CD4-positive, CD25-positive, alpha-beta regulatory T cell (primary cell): ENCODE data around the gene TEC. TPM values are rescaled to one million over a fixed set of nuclear protein-coding genes. Genes with fewer than 3 reads are reported as not detected.

Source experiments
- ATAC-seq, 2 donors: fragments of 150-1000 bp; cut with Tn5 transposase; one replicate each; pipeline ENCODE4 v1.10.0; 2021; ENCODE audit warnings: low read depth in 2 of 2, moderate number of reproducible peaks in 2 of 2, moderate library complexity in 1 of 2
- DNase-seq, 3 donors: peaks; one replicate each; pipeline versions ENCODE4 v3.0.0 to v3.0.0-alpha.2; 2012 to 2022; ENCODE audit warnings: mixed read lengths in 1 of 3
- H3K27ac ChIP-seq: one replicate; pipeline ENCODE4 v1.7.0; 2013; ENCODE audit warnings: mild to moderate bottlenecking, low read length; ENCODE audit not compliant: insufficient read depth, poor library complexity, severe bottlenecking
- H3K27me3 ChIP-seq: one replicate; pipeline ENCODE4 v1.7.0; 2013; ENCODE audit warnings: low read length; ENCODE audit not compliant: control insufficient read depth, insufficient read depth
- H3K36me3 ChIP-seq: one replicate; pipeline ENCODE4 v1.7.0; 2013; ENCODE audit warnings: mild to moderate bottlenecking, low read length, moderate library complexity; ENCODE audit not compliant: control insufficient read depth, insufficient read depth
- H3K4me1 ChIP-seq: 2 replicates; pipeline ENCODE4 v1.7.0; 2013; ENCODE audit warnings: mild to moderate bottlenecking, low read length; ENCODE audit not compliant: insufficient read depth, control insufficient read depth, poor library complexity, severe bottlenecking
- H3K4me3 ChIP-seq: one replicate; pipeline ENCODE4 v1.7.0; 2013; ENCODE audit warnings: low read depth, mild to moderate bottlenecking, low read length, moderate library complexity
- H3K9me3 ChIP-seq, 2 experiments: 1 replicate in 1 of 2; 2 replicates in 1 of 2; pipeline ENCODE4 v1.7.0; 2013; ENCODE audit warnings: low read length in 2 of 2, mild to moderate bottlenecking in 1 of 2, moderate library complexity in 1 of 2; ENCODE audit not compliant: control insufficient read depth in 2 of 2
- H3K27ac Mint-ChIP-seq, 3 donors: one replicate each; pipeline ENCODE4 v1.8.0; 2020 to 2022; ENCODE audit warnings: mild to moderate bottlenecking in 3 of 3, mixed read lengths in 3 of 3, moderate library complexity in 2 of 3
- H3K27me3 Mint-ChIP-seq: one replicate; pipeline ENCODE4 v1.8.0; 2022; ENCODE audit warnings: mild to moderate bottlenecking, mixed read lengths
- H3K36me3 Mint-ChIP-seq: one replicate; pipeline ENCODE4 v1.8.0; 2020; ENCODE audit warnings: mixed read lengths
- H3K4me1 Mint-ChIP-seq, 4 donors: one replicate each; pipeline ENCODE4 v1.8.0; 2020 to 2022; ENCODE audit warnings: mixed read lengths in 4 of 4, mild to moderate bottlenecking in 1 of 4
- H3K4me3 Mint-ChIP-seq, 4 donors: one replicate each; pipeline ENCODE4 v1.8.0; 2020 to 2022; ENCODE audit warnings: mild to moderate bottlenecking in 4 of 4, mixed read lengths in 4 of 4, moderate library complexity in 3 of 4
- H3K9me3 Mint-ChIP-seq, 7 donors: one replicate each; pipeline ENCODE4 v1.8.0; 2020 to 2022; ENCODE audit warnings: mixed read lengths in 7 of 7, mild to moderate bottlenecking in 3 of 7, moderate library complexity in 2 of 7
- polyA plus RNA-seq, 4 donors: library from polyadenylated mRNA; unstranded; fragments of 300-500 nt; fragmentation: Illumina TruSeq; gene quantifications; one replicate each; pipeline ENCODE4 v1.2.3, GENCODE V29; 2021
- total RNA-seq: library from RNA; stranded (reverse); gene quantifications from one replicate; pipeline ENCODE4 v1.2.3, GENCODE V29; 2022

The TEC gene
- total and polyA plus RNA-seq, 5 donors from 2014 or later = 0.17 to 3.0 (median 1.2) TPM

DNA sequence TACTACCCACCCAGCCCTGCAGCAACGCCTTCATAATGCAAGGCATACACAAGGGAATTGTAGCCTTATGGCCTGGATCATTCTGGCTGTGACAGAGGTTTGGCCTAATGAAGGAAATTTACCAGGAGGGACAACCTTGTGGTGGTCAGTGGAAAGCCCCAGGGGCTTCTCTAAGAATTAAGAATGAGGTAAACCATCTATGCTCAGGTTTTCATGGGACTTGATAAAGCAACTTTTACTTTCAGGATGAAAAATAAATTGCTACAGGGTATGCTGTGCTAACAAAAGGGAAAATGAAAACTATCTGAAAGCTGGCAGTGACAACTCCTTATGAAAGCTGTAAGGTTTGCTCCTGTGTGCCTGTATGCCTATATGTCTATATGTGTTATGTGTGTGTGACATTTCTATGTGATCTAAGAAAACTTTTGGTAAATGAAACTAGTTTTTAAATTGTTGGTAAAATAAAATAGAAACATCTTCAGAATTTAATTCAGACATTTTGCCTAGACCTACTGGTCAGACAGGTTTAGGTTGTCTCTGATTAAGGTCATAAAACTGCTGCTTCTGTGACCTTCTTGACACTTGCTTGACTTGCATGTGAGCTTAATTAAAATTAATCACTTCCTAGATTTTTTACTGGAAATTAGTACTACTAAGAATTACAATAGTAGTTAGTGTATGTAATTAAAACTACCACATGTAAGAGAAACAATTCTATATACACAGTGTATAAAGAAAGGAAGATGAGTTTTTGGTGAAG lies 115.7 kb downstream of the TEC start:
- Mint-ChIP-seq H3K27ac (no peak overlapping the region), H3K4me3 (no peak overlapping the region), H3K4me1 (no peaks in the 10 kb centered on the region), H3K9me3 (peaks cover 0 to 29% (median 7%) of the 10 kb centered on the region in 7 donors), H3K36me3 (peaks cover 31% of the 10 kb centered on the region), H3K27me3 (no peaks in the 10 kb centered on the region)
- Histone ChIP-seq H3K4me3 (no peak overlapping the region), H3K27ac (no peak overlapping the region), H3K9me3 (peaks cover 34 to 35% of the 10 kb centered on the region in 2 experiments), H3K36me3 (no peaks in the 10 kb centered on the region), H3K4me1 (no peaks in the 10 kb centered on the region), H3K27me3 (no peaks in the 10 kb centered on the region)
- DNase-seq (no peak), ATAC-seq (no peak)

DNA sequence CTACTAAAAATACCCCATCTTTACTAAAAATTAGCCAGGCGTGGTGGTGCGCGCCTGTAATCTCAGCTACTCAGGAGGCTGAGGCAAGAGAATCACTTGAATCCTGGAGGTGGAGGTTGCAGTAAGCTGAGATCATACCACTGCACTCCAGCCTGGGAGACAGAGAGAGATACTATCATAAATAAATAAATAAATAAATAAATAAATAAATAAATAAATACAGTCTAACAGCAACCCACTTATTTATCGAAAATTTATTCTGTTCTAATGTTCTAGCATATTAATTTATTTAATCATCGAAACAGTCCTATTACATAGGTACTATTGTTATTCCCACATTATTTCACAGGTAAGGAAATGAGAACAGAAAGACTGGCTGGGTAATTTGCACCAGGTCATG lies 117.4 kb downstream of the TEC start:
- no peak for ATAC-seq
- peaks cover 34 to 35% of the 10 kb centered on the region in 2 experiments for H3K9me3 ChIP-seq
- peaks cover 0 to 28% (median 5%) of the 10 kb centered on the region in 7 donors for H3K9me3 Mint-ChIP-seq
- no peak overlapping the region for H3K27ac Mint-ChIP-seq
- H3K4me3 ChIP-seq = no peak overlapping the region
- no peak for DNase-seq
- no peak overlapping the region for H3K4me3 Mint-ChIP-seq
- no peaks in the 10 kb centered on the region for H3K27me3 ChIP-seq
- no peak overlapping the region for H3K27ac ChIP-seq
- no peaks in the 10 kb centered on the region for H3K36me3 ChIP-seq
- H3K4me1 Mint-ChIP-seq = no peaks in the 10 kb centered on the region
- no peaks in the 10 kb centered on the region for H3K4me1 ChIP-seq
- H3K36me3 Mint-ChIP-seq = peaks cover 20% of the 10 kb centered on the region
- peaks cover 4% of the 10 kb centered on the region for H3K27me3 Mint-ChIP-seq

DNA sequence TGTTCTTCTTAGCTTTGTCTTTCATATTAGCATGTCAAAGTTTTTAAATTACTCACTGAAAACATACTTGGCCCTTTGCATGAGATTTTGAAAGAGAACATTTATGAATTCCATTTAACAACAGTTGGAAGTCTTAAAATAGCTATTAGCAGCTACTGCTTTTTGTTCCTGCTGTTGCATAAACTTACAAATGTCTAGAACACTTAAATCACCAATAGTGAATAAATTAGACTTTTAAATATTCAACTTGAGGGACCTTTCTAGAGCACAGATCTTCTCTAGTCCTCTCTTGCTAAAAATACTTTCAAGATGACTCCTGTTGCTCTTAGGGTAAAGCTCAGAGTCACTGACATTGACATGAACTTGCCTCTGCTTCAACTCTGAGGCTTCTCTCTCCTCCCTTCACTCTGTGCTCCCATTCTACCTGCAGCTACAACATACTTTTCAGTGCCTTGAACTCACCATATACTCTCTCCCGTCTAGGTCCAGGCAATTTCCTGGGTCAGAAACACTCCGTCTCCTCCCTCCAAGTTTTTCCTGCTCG lies 119.7 kb downstream of the TEC start:
- no peak for ATAC-seq
- no peaks in the 10 kb centered on the region for H3K4me1 Mint-ChIP-seq
- H3K27ac Mint-ChIP-seq = no peak overlapping the region
- no peak for DNase-seq
- H3K9me3 ChIP-seq = peaks cover 18% of the 10 kb centered on the region in 2 experiments
- H3K36me3 ChIP-seq = no peaks in the 10 kb centered on the region
- H3K4me3 Mint-ChIP-seq = no peak overlapping the region
- no peak overlapping the region for H3K4me3 ChIP-seq
- H3K9me3 Mint-ChIP-seq = peaks cover 0 to 17% (median 5%) of the 10 kb centered on the region in 7 donors
- peaks cover 15% of the 10 kb centered on the region for H3K27me3 Mint-ChIP-seq
- no peaks in the 10 kb centered on the region for H3K4me1 ChIP-seq
- H3K27me3 ChIP-seq = no peaks in the 10 kb centered on the region
- H3K27ac ChIP-seq = no peak overlapping the region
- peaks cover 5% of the 10 kb centered on the region for H3K36me3 Mint-ChIP-seq

DNA sequence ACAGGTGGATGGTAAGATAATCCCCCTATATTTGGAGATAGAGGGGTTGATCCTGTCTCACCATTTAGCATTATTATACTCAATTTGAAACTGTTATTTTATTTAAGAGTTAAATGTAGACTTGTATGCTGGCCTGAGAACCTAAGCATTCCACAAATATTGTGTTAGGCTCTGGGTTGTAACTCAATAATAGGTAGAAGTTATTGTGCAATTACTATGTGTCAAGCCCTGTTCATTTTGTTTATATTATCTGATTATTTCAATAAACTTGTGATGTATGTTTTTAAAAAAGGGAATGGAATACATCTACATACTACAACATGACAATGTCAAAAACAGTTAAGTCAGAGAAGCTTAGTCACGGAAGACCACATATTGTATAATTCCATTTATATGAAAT lies 122.0 kb downstream of the TEC start:
- H3K27me3 ChIP-seq = no peaks in the 10 kb centered on the region
- Mint-ChIP-seq H3K4me1 (no peaks in the 10 kb centered on the region), H3K36me3 (no peaks in the 10 kb centered on the region), H3K4me3 (no peak overlapping the region), H3K27ac (no peak overlapping the region), H3K9me3 (peaks cover 0 to 4% (median 0%) of the 10 kb centered on the region in 7 donors), H3K27me3 (peaks cover 17% of the 10 kb centered on the region)
- H3K27ac ChIP-seq = no peak overlapping the region
- ATAC-seq (no peak), DNase-seq (no peak)
- no peaks in the 10 kb centered on the region for H3K36me3 ChIP-seq
- no peaks in the 10 kb centered on the region for H3K9me3 ChIP-seq
- no peaks in the 10 kb centered on the region for H3K4me1 ChIP-seq
- no peak overlapping the region for H3K4me3 ChIP-seq

DNA sequence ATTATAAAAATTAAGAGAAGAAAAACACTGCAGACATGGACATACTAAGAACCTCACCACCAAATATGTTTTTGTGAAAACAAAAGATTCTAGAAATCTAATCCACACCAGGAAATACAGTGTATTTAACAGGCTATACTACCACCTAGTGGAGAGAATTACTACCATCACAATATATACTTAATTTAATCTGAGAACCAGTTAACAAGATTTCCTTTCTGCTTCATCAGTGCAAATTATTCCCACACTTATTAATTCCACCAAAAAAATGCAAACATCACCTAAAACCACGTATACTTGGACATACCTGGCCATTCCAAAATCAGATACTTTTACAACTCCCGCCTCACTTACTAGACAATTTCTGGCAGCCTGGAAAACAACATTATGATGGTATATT lies 128.6 kb downstream of the TEC start:
- Mint-ChIP-seq H3K27me3 (peaks cover 13% of the 10 kb centered on the region), H3K27ac (peak overlapping the region in 1 of 3 donors; percentile 1), H3K4me3 (no peak overlapping the region), H3K36me3 (no peaks in the 10 kb centered on the region), H3K4me1 (peaks cover 27 to 51% (median 37%) of the 10 kb centered on the region in 4 donors), H3K9me3 (no peaks in the 10 kb centered on the region)
- no peaks in the 10 kb centered on the region for H3K9me3 ChIP-seq
- DNase-seq (peak in 2 of 3 donors; percentile 70 to 77), ATAC-seq (peak; percentile 33 to 39)
- H3K27ac ChIP-seq = no peak overlapping the region
- peaks cover 48% of the 10 kb centered on the region for H3K4me1 ChIP-seq
- no peak overlapping the region for H3K4me3 ChIP-seq
- no peaks in the 10 kb centered on the region for H3K27me3 ChIP-seq
- no peaks in the 10 kb centered on the region for H3K36me3 ChIP-seq

DNA sequence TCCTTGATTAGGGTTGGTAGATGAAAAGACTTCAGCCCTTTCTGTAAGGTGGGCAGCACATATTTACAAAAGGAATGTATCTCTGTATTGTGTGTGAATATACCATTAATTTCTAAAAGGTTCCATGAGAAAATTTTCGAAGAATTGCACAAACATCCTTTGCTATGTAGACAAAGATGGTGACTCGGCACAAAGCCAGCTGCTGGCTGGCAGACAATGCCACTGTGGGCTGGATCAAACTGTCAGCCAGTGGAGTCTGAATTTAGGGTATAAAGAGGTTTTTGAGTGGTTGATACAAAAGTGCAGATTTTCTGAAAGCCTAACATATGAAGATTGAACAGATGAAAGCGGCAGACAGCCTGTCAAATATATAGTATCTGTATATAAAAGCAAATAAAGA lies 129.9 kb downstream of the TEC start:
- H3K27me3 Mint-ChIP-seq = peaks cover under 1% of the 10 kb centered on the region
- H3K36me3 Mint-ChIP-seq = no peaks in the 10 kb centered on the region
- peaks cover 61% of the 10 kb centered on the region for H3K4me1 ChIP-seq
- H3K36me3 ChIP-seq = no peaks in the 10 kb centered on the region
- H3K27me3 ChIP-seq = no peaks in the 10 kb centered on the region
- H3K4me3 Mint-ChIP-seq = peak overlapping the region in 3 of 4 donors; percentile 61 to 80 (median 75)
- peaks cover 27 to 64% (median 44%) of the 10 kb centered on the region in 4 donors for H3K4me1 Mint-ChIP-seq
- DNase-seq (peak in 2 of 3 donors; percentile 24 to 39), ATAC-seq (no peak)
- peak overlapping the region; percentile 75 for H3K4me3 ChIP-seq
- peak overlapping the region; percentile 88 to 99 (median 91) for H3K27ac Mint-ChIP-seq
- peak overlapping the region; percentile 80 for H3K27ac ChIP-seq
- H3K9me3 ChIP-seq = no peaks in the 10 kb centered on the region
- H3K9me3 Mint-ChIP-seq = no peaks in the 10 kb centered on the region

DNA sequence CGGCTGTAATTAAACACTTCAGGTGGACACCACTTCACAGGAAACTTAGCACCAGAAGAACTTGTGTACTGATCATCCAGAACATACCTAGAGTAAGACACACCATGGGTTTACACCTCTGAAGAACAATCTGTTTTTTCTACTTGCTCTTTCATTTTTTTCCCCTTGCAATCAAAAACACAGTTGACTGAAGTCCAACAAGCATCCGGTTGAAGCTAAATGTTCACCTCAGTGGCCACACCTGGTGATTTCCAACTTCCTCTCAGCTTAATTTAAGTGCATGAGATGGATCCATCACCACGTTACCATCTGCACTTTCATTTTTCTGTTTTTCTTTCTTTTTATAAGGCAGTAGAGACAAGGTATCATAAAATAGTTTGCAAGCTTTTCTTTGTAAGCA lies 130.7 kb downstream of the TEC start:
- peaks cover 68% of the 10 kb centered on the region for H3K4me1 ChIP-seq
- Mint-ChIP-seq H3K4me3 (peak overlapping the region; percentile 61 to 83 (median 78)), H3K36me3 (no peaks in the 10 kb centered on the region), H3K9me3 (no peaks in the 10 kb centered on the region), H3K27ac (peak overlapping the region; percentile 88 to 99 (median 91)), H3K4me1 (peaks cover 27 to 72% (median 50%) of the 10 kb centered on the region in 4 donors), H3K27me3 (no peaks in the 10 kb centered on the region)
- peak overlapping the region; percentile 80 for H3K27ac ChIP-seq
- no peaks in the 10 kb centered on the region for H3K27me3 ChIP-seq
- H3K36me3 ChIP-seq = no peaks in the 10 kb centered on the region
- no peaks in the 10 kb centered on the region for H3K9me3 ChIP-seq
- DNase-seq (peak in 2 of 3 donors; percentile 78 to 89), ATAC-seq (peak; percentile 62 to 63)
- peak overlapping the region; percentile 75 for H3K4me3 ChIP-seq
